ENCODE data around the gene AGL. TPM values are rescaled to one million over a fixed set of nuclear protein-coding genes. Genes with fewer than 3 reads are reported as not detected.
A peak's percentile ranks its signal among the peaks of the same experiment; 100 is the strongest.

The AGL gene
- polyA plus RNA-seq (2011; rRNA removed) (5.6 and 7.2 TPM in 2 replicates), polyA minus RNA-seq (2011; rRNA and poly(A)+ RNA removed) (6.7 and 13.5 TPM in 2 replicates)

- DNase-seq (ENCODE audit: low read depth, low spot score): peak; percentile 37
- H3K27me3 ChIP-seq (ENCODE audit: control insufficient read depth, insufficient read depth, low read length): no peaks in the 10 kb centered on the region
- CTCF ChIA-PET: interaction anchor here (1.3 kb wide), 1 partner anchor 9 kb away, joined by 3 read pairs; no protein-coding TSS in a partner anchor
- no peak for TF ChIP-seq CTCF (IDR thresholded peaks at IDR 0.05; ENCODE audit: low read depth, low read length)
- H3K27ac ChIP-seq (ENCODE audit: low read depth, low read length): no peak within 1 kb of the TSS
- H3K9me3 ChIP-seq (ENCODE audit: control insufficient read depth, insufficient read depth, low read length): no peaks in the 10 kb centered on the region
- peak within 1 kb of the TSS; percentile 91 for H3K4me3 ChIP-seq (ENCODE audit: low read depth, low read length)
- POLR2A ChIA-PET: interaction anchor here (0.6 to 1.1 kb wide), 2 partner anchors 21 to 83 kb away, joined by 3 read pairs; no protein-coding TSS in a partner anchor
These were observed at the start of gene AGL for GRCh38 chr1:99849744-99850458. TSS of gene AGL (plus strand) at chr1:99850361. CDS start at chr1:99851043, 682 bp downstream.

- Histone ChIP-seq H3K27ac (ENCODE audit: low read depth, low read length) (no peak overlapping the region), H3K9me3 (ENCODE audit: control insufficient read depth, insufficient read depth, low read length) (no peaks in the 10 kb centered on the region), H3K4me3 (ENCODE audit: low read depth, low read length) (no peak overlapping the region), H3K27me3 (ENCODE audit: control insufficient read depth, insufficient read depth, low read length) (peaks cover 2% of the 10 kb centered on the region)
- POLR2A ChIA-PET: no interaction called here
- DNase-seq (ENCODE audit: low read depth, low spot score): no peak
- no peak for TF ChIP-seq CTCF (IDR thresholded peaks at IDR 0.05; ENCODE audit: low read depth, low read length)
- CTCF ChIA-PET: no interaction called here
These were observed 48.6 kb upstream of the AGL start for GRCh38 chr1:99801584-99801983.

GRCh38 chr1:99806882-99807281 lies 43.3 kb upstream of the AGL start:
- TF ChIP-seq CTCF (IDR thresholded peaks at IDR 0.05; ENCODE audit: low read depth, low read length): no peak
- H3K4me3 ChIP-seq (ENCODE audit: low read depth, low read length): no peak overlapping the region
- H3K27me3 ChIP-seq (ENCODE audit: control insufficient read depth, insufficient read depth, low read length): no peaks in the 10 kb centered on the region
- DNase-seq (ENCODE audit: low read depth, low spot score): no peak
- no peak overlapping the region for H3K27ac ChIP-seq (ENCODE audit: low read depth, low read length)
- no peaks in the 10 kb centered on the region for H3K9me3 ChIP-seq (ENCODE audit: control insufficient read depth, insufficient read depth, low read length)
- ChIA-PET CTCF (interaction anchor here (0.9 to 2.2 kb wide), 4 partner anchors 276 to 1064 kb away, joined by 3 to 8 read pairs (median 3); no protein-coding TSS in a partner anchor), POLR2A (no interaction called here)

GRCh38 chr1:99808391-99809115 lies 41.6 kb upstream of the AGL start:
- Histone ChIP-seq H3K4me3 (ENCODE audit: low read depth, low read length) (peak overlapping the region; percentile 33; the same call in 1 of the 2 replicates), H3K27me3 (ENCODE audit: control insufficient read depth, insufficient read depth, low read length) (no peaks in the 10 kb centered on the region), H3K9me3 (ENCODE audit: control insufficient read depth, insufficient read depth, low read length) (no peaks in the 10 kb centered on the region), H3K27ac (ENCODE audit: low read depth, low read length) (no peak overlapping the region)
- ChIA-PET POLR2A (no interaction called here), CTCF (interaction anchor here (0.6 to 2.9 kb wide), 10 partner anchors 11 to 1060 kb away, joined by 3 to 18 read pairs (median 4); no protein-coding TSS in a partner anchor)
- DNase-seq (ENCODE audit: low read depth, low spot score): peak; percentile 91
- TF ChIP-seq CTCF (IDR thresholded peaks at IDR 0.05; ENCODE audit: low read depth, low read length): peak; percentile 62

Measured in AG04450 (cell line).